Neural crest cell (in vitro differentiated cells): ENCODE data around the gene TRPM1. TPM values are rescaled to one million over a fixed set of nuclear protein-coding genes. Genes with fewer than 3 reads are reported as not detected.

Experiments used
- DNase-seq: peaks from one replicate; pipeline ENCODE4 v3.0.0; 2021; ENCODE audit warnings: low read depth, mixed read lengths, low spot score
- H3K27ac Mint-ChIP-seq: one replicate; pipeline ENCODE4 v1.8.0; 2021; ENCODE audit warnings: mild to moderate bottlenecking, mixed read lengths; ENCODE audit not compliant: unreplicated experiment
- H3K27me3 Mint-ChIP-seq: 2 replicates; pipeline ENCODE4 v1.8.0; 2021; ENCODE audit warnings: low read depth, mild to moderate bottlenecking, mixed read lengths
- H3K36me3 Mint-ChIP-seq: 2 replicates; pipeline ENCODE4 v1.8.0; 2021; ENCODE audit warnings: low read depth, mild to moderate bottlenecking, mixed read lengths
- H3K4me1 Mint-ChIP-seq: 2 replicates; pipeline ENCODE4 v1.8.0; 2021; ENCODE audit warnings: mixed read lengths
- H3K4me3 Mint-ChIP-seq: one replicate; pipeline ENCODE4 v1.8.0; 2021; ENCODE audit warnings: mild to moderate bottlenecking, mixed read lengths
- H3K9me3 Mint-ChIP-seq: 2 replicates; pipeline ENCODE4 v1.8.0; 2021; ENCODE audit warnings: mixed read lengths
- CTCF ChIP-seq: fragments of 200-600 bp; sonication (generic); conservative IDR thresholded peaks from 2 replicates; pipeline ENCODE4 v1.5.0; 2021; ENCODE audit warnings: antibody characterized with exemption, mild to moderate bottlenecking
- total RNA-seq: library from RNA; stranded (reverse); gene quantifications from 2 replicates; pipeline ENCODE4 v1.2.1, GENCODE V29; 2021

Gene TRPM1
- total RNA-seq, 1 donor from 2014 or later, result not detected

DNA sequence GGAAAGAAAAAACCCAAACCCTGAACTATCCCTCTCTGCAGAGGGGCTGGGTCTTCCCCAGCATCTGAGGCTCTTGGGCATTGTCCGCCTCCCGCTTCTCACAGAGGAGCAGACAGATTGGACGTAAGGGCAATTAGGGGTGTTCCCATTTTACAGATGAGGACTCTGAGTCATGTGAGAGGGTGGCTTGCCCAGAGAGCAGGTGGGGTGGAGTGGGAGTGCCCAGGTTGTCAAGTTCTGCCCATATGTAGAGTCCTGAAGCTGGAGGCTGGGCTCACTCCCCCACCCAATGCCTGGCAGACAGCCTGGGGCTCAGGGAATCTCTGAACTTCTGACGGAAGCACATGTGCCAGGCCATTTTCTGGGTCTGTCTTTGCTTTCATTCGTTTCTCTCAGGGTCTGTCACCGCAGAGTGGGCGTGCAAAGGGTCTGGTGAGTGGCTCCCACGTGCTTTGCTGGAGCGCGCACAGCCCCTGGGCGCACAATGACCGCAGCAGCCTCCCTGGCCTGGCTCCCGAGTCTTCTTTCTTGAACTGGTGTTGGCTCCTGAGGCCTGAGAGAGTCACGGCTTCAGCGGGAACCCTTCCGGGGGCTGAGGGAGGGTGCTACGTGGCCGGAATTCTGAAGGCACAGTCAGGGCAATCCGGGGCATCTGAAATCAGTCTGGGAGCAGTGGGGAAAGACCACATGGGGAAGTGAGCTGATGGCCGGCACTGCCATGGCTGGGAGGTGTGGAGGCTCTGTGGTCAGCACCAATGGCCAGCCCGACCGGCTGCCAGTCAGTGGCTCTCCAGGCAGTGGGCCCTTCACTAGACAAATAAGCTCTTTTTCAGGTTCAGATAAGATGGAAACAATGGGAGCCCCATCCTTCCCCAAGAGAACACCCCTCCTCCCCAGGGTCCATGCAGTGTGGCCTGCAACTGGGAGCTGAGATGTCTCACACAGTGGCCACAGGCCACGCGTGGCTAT lies 1.1 kb upstream of the TRPM1 start:
- DNase-seq, result no peak
- H3K4me1 Mint-ChIP-seq, result peaks cover 10% of the 10 kb centered on the region
- H3K9me3 Mint-ChIP-seq, result no peaks in the 10 kb centered on the region
- H3K27me3 Mint-ChIP-seq, result no peaks in the 10 kb centered on the region
- no peaks in the 10 kb centered on the region for H3K36me3 Mint-ChIP-seq
- H3K4me3 Mint-ChIP-seq, result no peak overlapping the region
- TF ChIP-seq CTCF, result no peak
- H3K27ac Mint-ChIP-seq, result peak overlapping the region; percentile 88

DNA sequence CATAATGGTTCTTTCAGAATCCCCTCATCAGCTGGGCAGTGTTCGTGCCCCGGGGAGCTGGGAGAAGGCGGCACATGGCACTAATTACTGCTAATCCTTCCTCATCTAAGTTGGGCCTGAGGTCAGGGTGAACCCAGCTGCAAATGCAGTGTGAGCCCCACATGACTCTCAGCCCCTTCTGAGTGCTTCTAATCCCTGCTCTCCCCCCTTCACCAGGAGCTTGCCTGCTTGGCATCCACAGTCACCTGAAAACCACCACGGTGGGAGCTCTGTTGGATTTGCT lies 455 bp upstream of the TRPM1 start:
- Mint-ChIP-seq H3K36me3 (no peaks in the 10 kb centered on the region), H3K9me3 (no peaks in the 10 kb centered on the region), H3K27me3 (no peaks in the 10 kb centered on the region), H3K4me3 (no peak overlapping the region), H3K4me1 (peaks cover 10% of the 10 kb centered on the region), H3K27ac (peak overlapping the region; percentile 88)
- no peak for DNase-seq
- TF ChIP-seq CTCF, result no peak

GRCh38 chr15:31100738-31101137 lies 787 bp downstream of the TRPM1 start:
- peaks cover 10% of the 10 kb centered on the region for H3K4me1 Mint-ChIP-seq

DNA sequence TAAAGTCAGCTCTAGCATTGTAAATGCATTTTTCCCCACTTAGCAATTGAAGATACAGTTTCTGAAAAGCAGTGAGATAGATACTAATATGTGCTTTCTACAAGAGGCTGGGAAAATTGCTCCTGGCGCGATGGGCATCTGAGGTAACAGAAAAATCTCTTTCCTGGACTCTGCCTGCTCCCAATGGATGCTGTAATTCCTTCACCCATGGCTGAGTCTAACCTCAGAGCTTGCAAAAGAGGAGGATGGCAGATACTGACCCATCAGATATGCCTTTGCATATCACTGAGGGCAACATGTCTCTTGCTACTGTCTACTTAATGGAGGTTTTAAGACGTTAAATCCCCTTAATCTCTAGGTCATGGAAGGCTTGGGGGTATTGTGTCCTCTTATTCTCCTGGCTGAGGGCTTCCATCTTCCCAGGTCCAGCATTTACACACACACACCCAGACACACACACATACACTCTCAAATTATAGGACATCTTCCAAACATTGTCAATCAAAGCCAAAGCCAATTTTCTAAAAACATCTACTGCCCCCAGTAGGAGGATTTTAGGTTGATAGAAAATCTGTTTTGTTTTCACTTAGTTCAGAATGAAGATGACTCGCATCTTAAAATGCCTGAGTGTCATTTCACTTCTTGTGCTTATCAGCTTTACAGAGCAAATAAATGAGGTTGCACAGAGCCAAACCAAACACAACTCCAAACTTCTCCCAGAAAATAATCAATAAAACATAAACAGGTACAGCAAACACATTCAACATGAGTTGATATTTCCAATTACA lies 2.4 kb downstream of the TRPM1 start:
- no peaks in the 10 kb centered on the region for H3K9me3 Mint-ChIP-seq
- peaks cover 10% of the 10 kb centered on the region for H3K4me1 Mint-ChIP-seq
- no peak overlapping the region for H3K4me3 Mint-ChIP-seq
- no peaks in the 10 kb centered on the region for H3K27me3 Mint-ChIP-seq
- DNase-seq, result no peak
- no peaks in the 10 kb centered on the region for H3K36me3 Mint-ChIP-seq
- TF ChIP-seq CTCF, result no peak
- H3K27ac Mint-ChIP-seq, result no peak overlapping the region

More at GRCh38 chr15:31100738-31101137, 787 bp downstream of the TRPM1 start:
- Mint-ChIP-seq H3K27ac (no peak overlapping the region), H3K27me3 (no peaks in the 10 kb centered on the region), H3K4me3 (no peak overlapping the region), H3K9me3 (no peaks in the 10 kb centered on the region), H3K36me3 (no peaks in the 10 kb centered on the region)
- no peak for DNase-seq
- TF ChIP-seq CTCF, result no peak

- H3K9me3 Mint-ChIP-seq, result no peaks in the 10 kb centered on the region
- no peak for TF ChIP-seq CTCF
- no peak for DNase-seq
- no peak overlapping the region for H3K4me3 Mint-ChIP-seq
- no peaks in the 10 kb centered on the region for H3K36me3 Mint-ChIP-seq
- peak overlapping the region; percentile 40 for H3K27ac Mint-ChIP-seq
- no peaks in the 10 kb centered on the region for H3K27me3 Mint-ChIP-seq
- H3K4me1 Mint-ChIP-seq, result peaks cover 10% of the 10 kb centered on the region
Measured at GRCh38 chr15:31098491-31098917, 3.0 kb downstream of the TRPM1 start.
